Amniotic epithelial cell (primary cell): ENCODE data around the gene MASTL.

ENCODE experiments used
- DNase-seq: peaks from one replicate; pipeline ENCODE4 v3.0.0-alpha.2; 2010; ENCODE audit warnings: low read depth

MASTL gene

GRCh38 chr10:27225642-27226257, 70.6 kb downstream of the MASTL start:
- DNase-seq, result no peak

- DNase-seq, result no peak
These were observed 74.9 kb downstream of the MASTL start for GRCh38 chr10:27230022-27230421.

DNA sequence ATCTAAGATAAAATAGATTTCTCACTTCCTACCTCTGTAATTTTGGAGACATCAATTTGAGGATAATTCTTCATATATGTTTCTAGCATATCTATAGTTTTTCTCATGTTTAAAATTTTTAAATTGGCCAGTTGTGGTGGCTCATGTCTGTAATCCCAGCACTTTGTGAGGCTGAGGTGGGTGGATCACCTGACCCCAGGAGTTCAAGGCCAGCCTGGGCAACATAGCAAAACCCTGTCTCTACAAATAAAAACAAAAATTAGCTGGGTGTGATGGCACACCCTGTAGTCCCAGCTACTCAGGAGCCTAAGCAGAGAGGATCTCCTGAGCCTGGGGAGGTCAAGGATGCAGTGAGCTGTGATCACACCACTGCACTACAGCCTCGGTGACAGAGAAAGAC, 80.6 kb downstream of the MASTL start:
- no peak for DNase-seq
